Epithelial cell of umbilical artery (primary cell): ENCODE measurements around the gene SSH2. TPM values are rescaled to one million over a fixed set of nuclear protein-coding genes. Genes with fewer than 3 reads are reported as not detected.

ENCODE experiments used
- total RNA-seq: library from RNA; depleted of rRNA; stranded (reverse); fragments of >200 nt; gene quantifications from 2 replicates; pipeline ENCODE4 v1.2.3, GENCODE V29; 2014

Gene SSH2
- total RNA-seq, result 11.7 and 20.5 TPM in 2 replicates

GRCh38 chr17:29929533-29930408, at the start of gene SSH2:
TSS of gene SSH2 (minus strand) at chr17:29930228. CDS start at chr17:29930000, 228 bp downstream.

GRCh38 chr17:29941334-29941733, 11.3 kb upstream of the SSH2 start, which contains the start of gene EFCAB5:
TSS of gene EFCAB5 (plus strand) at chr17:29941634. CDS start at chr17:29941797, 163 bp downstream.

GRCh38 chr17:29622337-29623282, 307.4 kb downstream of the SSH2 start, which contains the start of gene CORO6:
TSS of gene CORO6 (minus strand) at chr17:29622912. CDS start at chr17:29621421, 1,491 bp downstream.

GRCh38 chr17:29592850-29593551, 337.0 kb downstream of the SSH2 start, which contains the start of gene ANKRD13B:
TSS of gene ANKRD13B (plus strand) at chr17:29593132. CDS start at chr17:29593622, 490 bp downstream.

GRCh38 chr17:29589524-29590410, 340.3 kb downstream of the SSH2 start, which contains the start of gene GIT1:
TSS of gene GIT1 (minus strand) at chr17:29589648. CDS start at chr17:29589378, 270 bp downstream.

Other genes with a start within 250 kb of the SSH2 start
- 0.15 and 0.97 TPM in 2 replicates for gene EFCAB5, start 11.4 kb upstream of the SSH2 start, total RNA-seq
- gene NSRP1, start 186.6 kb upstream of the SSH2 start, total RNA-seq, result 8.2 and 8.4 TPM in 2 replicates